HG03442 (cell line): ENCODE results near the gene SLC35B3.
"Not testable (repeated sequence)": the region's sequence is repeated elsewhere in the genome, so short reads cannot be mapped to it uniquely, and the experiment has no call there.

Source experiments
- ATAC-seq: cut with Tn5 transposase; IDR thresholded peaks from one replicate; pipeline ENCODE4 v1.9.1; 2021; ENCODE audit warnings: mild to moderate bottlenecking, moderate library complexity; ENCODE audit not compliant: unreplicated experiment

The SLC35B3 gene

GRCh38 chr6:8415280-8415679 lies 20.1 kb downstream of the SLC35B3 start:
- no peak for ATAC-seq

GRCh38 chr6:8414844-8415243 lies 20.5 kb downstream of the SLC35B3 start:
- ATAC-seq = no peak

GRCh38 chr6:8405946-8406345 lies 29.4 kb downstream of the SLC35B3 start:
- ATAC-seq = not testable (repeated sequence)

GRCh38 chr6:8402546-8402945 lies 32.8 kb downstream of the SLC35B3 start:
- ATAC-seq = no peak

GRCh38 chr6:8400663-8401062 lies 34.7 kb downstream of the SLC35B3 start:
- no peak for ATAC-seq

- ATAC-seq = no peak
These were observed 42.8 kb downstream of the SLC35B3 start for GRCh38 chr6:8392569-8392968.

GRCh38 chr6:8391934-8392333 lies 43.4 kb downstream of the SLC35B3 start:
- ATAC-seq = no peak

GRCh38 chr6:8389036-8389818 lies 46.1 kb downstream of the SLC35B3 start:
- ATAC-seq = no peak

- ATAC-seq = no peak
These were observed 47.4 kb downstream of the SLC35B3 start for GRCh38 chr6:8387942-8388437.

- no peak for ATAC-seq
These were observed 51.8 kb downstream of the SLC35B3 start for GRCh38 chr6:8383584-8383983.

GRCh38 chr6:8382434-8382833 lies 52.9 kb downstream of the SLC35B3 start:
- no peak for ATAC-seq

- no peak for ATAC-seq
These were observed 59.4 kb downstream of the SLC35B3 start for GRCh38 chr6:8375916-8376315.
